HCT116 (cell line): ENCODE results near the gene C2orf92. TPM values are rescaled to one million over a fixed set of nuclear protein-coding genes. Genes with fewer than 3 reads are reported as not detected.

Experiments
- ATAC-seq: fragments of 200-7000 bp; cut with Tn5 transposase; 2 replicates; pipeline ENCODE4 v1.9.1; 2020; ENCODE audit warnings: mild to moderate bottlenecking, moderate library complexity
- BruUV-seq: library from RNA; stranded (reverse); fragments of 400-500 nt; replicated peaks from 2 replicates; lab custom pipeline; 2021; lab: Mats Ljungman, UMichigan
- CTCF ChIA-PET: fragments of 300-600 bp; sonication (Branson Sonifier 250); formaldehyde crosslinking; loops from one replicate; lab custom pipeline; 2021; ENCODE audit warnings: antibody characterized with exemption; lab: Charles Lee
- POLR2A ChIA-PET: fragments of 300-600, 350-600 bp; sonication (Branson Sonifier 250); formaldehyde crosslinking; loops from one replicate; lab custom pipeline; 2021; ENCODE audit warnings: antibody characterized with exemption; lab: Charles Lee
- RAD21 ChIA-PET, 2 experiments: fragments of 300-600 bp; sonication (Branson Sonifier 250); formaldehyde crosslinking; loops; one replicate each; lab custom pipeline; 2023; ENCODE audit warnings: low total read pairs in 2 of 2; ENCODE audit not compliant: uncharacterized antibody in 2 of 2, unreplicated experiment in 2 of 2, low non-redundant PET in 1 of 2; lab: Charles Lee
- DNase-seq: peaks from one replicate; pipeline ENCODE4 v3.0.0-alpha.2; 2010; ENCODE audit warnings: low read depth, low spot score
- H2AFZ ChIP-seq: fragments of 200-600 bp; shearing (Covaris generic), sonication (generic); 2 replicates; pipeline ENCODE4 v1.6.1; 2017; ENCODE audit warnings: low read depth, mixed run types, mixed read lengths, antibody characterized with exemption, low read length; ENCODE audit not compliant: poor library complexity, severe bottlenecking
- H3K27ac ChIP-seq: 2 replicates; pipeline ENCODE4 v1.5.1; 2012; ENCODE audit warnings: low read depth, low read length
- H3K27me3 ChIP-seq: fragments of 200-600 bp; sonication (generic); 2 replicates; pipeline ENCODE4 v1.6.1; 2016; ENCODE audit warnings: mixed run types, low read length, mixed read lengths; ENCODE audit not compliant: insufficient read depth
- H3K36me3 ChIP-seq, 2 experiments: fragments of 200-500 bp in 1 of 2; fragments of 200-600 bp in 1 of 2; sonication (Bioruptor generic) in 1 of 2; sonication (generic) in 1 of 2; 2 replicates each; pipeline versions ENCODE4 v1.5.1 to v1.6.1; 2014 to 2016; ENCODE audit warnings: low read length in 2 of 2, inconsistent platforms in 1 of 2, mixed read lengths in 1 of 2, mixed run types in 1 of 2; ENCODE audit not compliant: insufficient read depth in 2 of 2, control insufficient read depth in 1 of 2
- H3K4me1 ChIP-seq, 2 experiments: fragments of 200-600 bp in 1 of 2; sonication (generic) in 1 of 2; 2 replicates each; pipeline versions ENCODE4 v1.5.1 to v1.6.1; 2012 to 2017; ENCODE audit warnings: low read length in 2 of 2, inconsistent platforms in 1 of 2, mild to moderate bottlenecking in 1 of 2, mixed read lengths in 1 of 2, mixed run types in 1 of 2, moderate library complexity in 1 of 2; ENCODE audit not compliant: insufficient read depth in 2 of 2, control insufficient read depth in 1 of 2
- H3K4me2 ChIP-seq: fragments of 200-600 bp; sonication (generic); 2 replicates; pipeline ENCODE4 v1.6.1; 2017; ENCODE audit warnings: mixed run types, low read length, mixed read lengths
- H3K4me3 ChIP-seq, 2 experiments: fragments of 200-600 bp in 1 of 2; sonication (generic) in 1 of 2; replicated peaks in 1 of 2; 2 replicates each; pipeline ENCODE4 v1.5.1; 2011 to 2016; ENCODE audit warnings: low read length in 2 of 2, control low read depth in 1 of 2, low read depth in 1 of 2, mild to moderate bottlenecking in 1 of 2, mixed read lengths in 1 of 2, mixed run types in 1 of 2
- H3K79me2 ChIP-seq: fragments of 200-600 bp; sonication (generic); 2 replicates; pipeline ENCODE4 v1.6.1; 2017; ENCODE audit warnings: mild to moderate bottlenecking, mixed run types, low read length, moderate library complexity, mixed read lengths; ENCODE audit not compliant: insufficient read depth
- H3K9ac ChIP-seq: fragments of 200-600 bp; sonication (generic); 2 replicates; pipeline ENCODE4 v1.6.1; 2016; ENCODE audit warnings: low read length, mixed read lengths
- H3K9me2 ChIP-seq: fragments of 200-600 bp; sonication (generic), shearing (Covaris generic); 2 replicates; pipeline ENCODE4 v1.6.1; 2017; ENCODE audit warnings: mixed run types, mild to moderate bottlenecking, moderate library complexity; ENCODE audit not compliant: insufficient read depth
- H3K9me3 ChIP-seq, 2 experiments: fragments of 200-500 bp in 1 of 2; fragments of 200-600 bp in 1 of 2; sonication (Bioruptor generic) in 1 of 2; sonication (generic) in 1 of 2; 2 replicates each; pipeline ENCODE4 v1.6.1; 2014 to 2017; ENCODE audit warnings: low read length in 2 of 2, mixed read lengths in 2 of 2, inconsistent platforms in 1 of 2, low read depth in 1 of 2, mild to moderate bottlenecking in 1 of 2, mixed run types in 1 of 2, moderate library complexity in 1 of 2; ENCODE audit not compliant: control insufficient read depth in 1 of 2, insufficient read depth in 1 of 2
- H4K20me1 ChIP-seq: fragments of 200-600 bp; sonication (generic), shearing (Covaris generic); 2 replicates; pipeline ENCODE4 v1.6.1; 2017; ENCODE audit warnings: mixed run types, mild to moderate bottlenecking, moderate library complexity; ENCODE audit not compliant: insufficient read depth
- ATF3 ChIP-seq: IDR thresholded peaks from 2 replicates; pipeline ENCODE4 v1.6.1; 2012
- CBX3 ChIP-seq: IDR thresholded peaks from 2 replicates; pipeline ENCODE4 v1.6.1; 2012; ENCODE audit warnings: low read depth
- CEBPB ChIP-seq: IDR thresholded peaks from 2 replicates; pipeline ENCODE4 v1.6.1; 2012; ENCODE audit warnings: low read depth
- CTCF ChIP-seq, 3 experiments: fragments of 200-600 bp in 1 of 3; sonication (generic) in 1 of 3; IDR thresholded peaks in 2 of 3; conservative IDR thresholded peaks in 1 of 3; 2 replicates each; pipeline ENCODE4 v1.5.1; 2012 to 2017; ENCODE audit warnings: low read depth in 2 of 3, low read length in 2 of 3, antibody characterized with exemption in 1 of 3, borderline replicate concordance in 1 of 3, control low read depth in 1 of 3, mild to moderate bottlenecking in 1 of 3, mixed read lengths in 1 of 3, mixed run types in 1 of 3, moderate library complexity in 1 of 3; ENCODE audit not compliant: insufficient read depth in 1 of 3
- EGR1 ChIP-seq: IDR thresholded peaks from 2 replicates; pipeline ENCODE4 v1.6.1; 2012; ENCODE audit warnings: low read depth
- ELF1 ChIP-seq: IDR thresholded peaks from 2 replicates; pipeline ENCODE4 v1.6.1; 2012; ENCODE audit warnings: low read depth, borderline replicate concordance
- EZH2phosphoT487 ChIP-seq: fragments of 200-600 bp; IDR thresholded peaks from 2 replicates; pipeline ENCODE4 v1.6.1; 2018; ENCODE audit warnings: antibody characterized with exemption, borderline replicate concordance
- FOSL1 ChIP-seq: IDR thresholded peaks from 2 replicates; pipeline ENCODE4 v1.6.1; 2012; ENCODE audit warnings: low read depth
- JUND ChIP-seq: IDR thresholded peaks from 2 replicates; pipeline ENCODE4 v1.6.1; 2012
- MAX ChIP-seq: IDR thresholded peaks from 2 replicates; pipeline ENCODE4 v1.6.1; 2012
- POLR2A ChIP-seq: IDR thresholded peaks from 2 replicates; pipeline ENCODE4 v1.7.0; 2011; ENCODE audit warnings: borderline replicate concordance; ENCODE audit not compliant: insufficient read depth, insufficient read length; ENCODE audit errors: extremely low read depth
- RAD21 ChIP-seq: IDR thresholded peaks from 2 replicates; pipeline ENCODE4 v1.6.1; 2012; ENCODE audit warnings: low read depth, mild to moderate bottlenecking
- SIN3A ChIP-seq: IDR thresholded peaks from 2 replicates; pipeline ENCODE4 v1.6.1; 2012; ENCODE audit warnings: low read depth
- SP1 ChIP-seq: IDR thresholded peaks from 2 replicates; pipeline ENCODE4 v1.6.1; 2012; ENCODE audit warnings: low read depth
- SRF ChIP-seq: IDR thresholded peaks from 2 replicates; pipeline ENCODE4 v1.6.1; 2012; ENCODE audit warnings: low read depth
- TCF7L2 ChIP-seq: IDR thresholded peaks from 2 replicates; pipeline ENCODE4 v1.7.0; 2011; ENCODE audit warnings: borderline replicate concordance, inconsistent platforms; ENCODE audit not compliant: insufficient read depth, insufficient read length; ENCODE audit errors: extremely low read depth
- ZFX ChIP-seq: fragments of 450-650 bp; IDR thresholded peaks from 2 replicates; pipeline ENCODE4 v1.6.1; 2017
- ZNF274 ChIP-seq: fragments of 200-500 bp; sonication (Bioruptor generic); IDR thresholded peaks from 2 replicates; pipeline ENCODE4 v1.6.1; 2014; ENCODE audit warnings: mild to moderate bottlenecking, low read depth, low read length, inconsistent platforms
- intact Hi-C: fragments of 100-400 bp; cut with micrococcal nuclease; formaldehyde crosslinking; loops from 2 replicates; pipeline ENCODE4 v1.10.0; 2022
- total RNA-seq: library from RNA; stranded (reverse); gene quantifications from one replicate; pipeline ENCODE4 v1.2.1, GENCODE V29; 2021; ENCODE audit not compliant: unreplicated experiment

C2orf92 gene
- total RNA-seq, 1 experiment from 2014 or later = 3.0 TPM

- Histone ChIP-seq H3K36me3 (no peaks in the 10 kb centered on the region), H3K9me3 (no peaks in the 10 kb centered on the region), H2AFZ (no peak overlapping the region), H3K9ac (no peak overlapping the region), H3K27me3 (no peaks in the 10 kb centered on the region), H4K20me1 (no peaks in the 10 kb centered on the region), H3K27ac (no peak overlapping the region)
- ATAC-seq (no peak), DNase-seq (no peak)
- intact Hi-C loops = no loop called here
- BruUV-seq = no TSS peak
- ChIA-PET RAD21 (no interaction called here), CTCF (no interaction called here)
- TF ChIP-seq SRF (no peak), CEBPB (no peak), CTCF (IDR thresholded peaks at IDR 0.05 in 2 of 3, conservative IDR thresholded peaks at IDR 0.05 in 1 of 3; ENCODE audit: borderline replicate concordance in 1 of 3, insufficient read depth in 1 of 3, low read depth in 2 of 3, low read length in 2 of 3) (no peak), POLR2A (no peak), EGR1 (no peak), ZFX (no peak), ZNF274 (no peak), MAX (no peak), FOSL1 (no peak), SIN3A (no peak), RAD21 (no peak), EZH2phosphoT487 (no peak), SP1 (no peak), ATF3 (no peak), TCF7L2 (no peak), CBX3 (no peak), ELF1 (no peak), JUND (no peak)
- TF ChIP-seq, all 23 proteins: peak for 0
- H3K4me2 ChIP-seq = no peak overlapping the region
- H3K4me3 ChIP-seq = no peak overlapping the region
- POLR2A ChIA-PET = no interaction called here
- H3K9me2 ChIP-seq = no peaks in the 10 kb centered on the region
- H3K79me2 ChIP-seq = no peaks in the 10 kb centered on the region
- H3K4me1 ChIP-seq = peaks cover 0 to 6% of the 10 kb centered on the region in 2 experiments; a peak in 2 of 4 replicates
These were observed 44.8 kb downstream of the C2orf92 start for GRCh38 chr2:97714084-97714949.
